Karpas-422 (cell line): ENCODE results near the gene CASP8. TPM values are rescaled to one million over a fixed set of nuclear protein-coding genes. Genes with fewer than 3 reads are reported as not detected.

Experiments
- DNase-seq: peaks from one replicate; pipeline ENCODE4 v3.0.0-alpha.2; 2015
- H2AFZ ChIP-seq: fragments of 200-600 bp; sonication (generic); 2 replicates; pipeline ENCODE4 v1.6.1; 2014; ENCODE audit warnings: antibody characterized with exemption, low read length, mixed read lengths
- H3K27ac ChIP-seq: fragments of 200-600 bp; sonication (generic); 2 replicates; pipeline ENCODE4 v1.5.1; 2014; ENCODE audit warnings: mild to moderate bottlenecking, low read length, moderate library complexity
- H3K27me3 ChIP-seq: fragments of 200-600 bp; sonication (generic); 2 replicates; pipeline ENCODE4 v1.6.1; 2014; ENCODE audit warnings: low read length, mixed read lengths
- H3K36me3 ChIP-seq: fragments of 200-600 bp; sonication (generic); 2 replicates; pipeline ENCODE4 v1.6.1; 2014; ENCODE audit warnings: low read length, mixed read lengths; ENCODE audit not compliant: insufficient read depth
- H3K4me1 ChIP-seq: fragments of 200-600 bp; sonication (generic); 2 replicates; pipeline ENCODE4 v1.6.1; 2014; ENCODE audit warnings: mild to moderate bottlenecking, low read length, mixed read lengths
- H3K4me2 ChIP-seq: fragments of 200-600 bp; sonication (generic); 2 replicates; pipeline ENCODE4 v1.6.1; 2014; ENCODE audit warnings: low read length, low read depth, mild to moderate bottlenecking; ENCODE audit not compliant: poor library complexity, severe bottlenecking
- H3K4me3 ChIP-seq: fragments of 200-600 bp; sonication (generic); 2 replicates; pipeline ENCODE4 v1.5.1; 2014; ENCODE audit warnings: mild to moderate bottlenecking, antibody characterized with exemption, low read length, mixed read lengths
- H3K79me2 ChIP-seq: fragments of 200-600 bp; sonication (generic); 2 replicates; pipeline ENCODE4 v1.6.1; 2014; ENCODE audit warnings: mild to moderate bottlenecking, low read length, mixed read lengths
- H3K9ac ChIP-seq: fragments of 200-600 bp; sonication (generic); 2 replicates; pipeline ENCODE4 v1.6.0; 2014; ENCODE audit warnings: low read length
- H3K9me2 ChIP-seq: fragments of 200-600 bp; sonication (generic), shearing (Covaris generic); replicated peaks from 2 replicates; pipeline ENCODE4 v1.6.0; 2014; ENCODE audit warnings: mild to moderate bottlenecking, low read length, moderate library complexity; ENCODE audit not compliant: insufficient read depth
- H3K9me3 ChIP-seq: fragments of 300-700, 200-600 bp; sonication (generic); 2 replicates; pipeline ENCODE4 v1.6.1; 2014; ENCODE audit warnings: low read length, mixed read lengths
- H4K20me1 ChIP-seq: fragments of 200-600 bp; sonication (generic); 2 replicates; pipeline ENCODE4 v1.6.1; 2014; ENCODE audit warnings: mild to moderate bottlenecking, antibody characterized with exemption, low read length, low read depth; ENCODE audit not compliant: insufficient read depth
- total RNA-seq: library from RNA; depleted of rRNA; stranded (reverse); fragments of >200 nt; shearing (Covaris generic); gene quantifications from 2 replicates; pipeline ENCODE4 v1.2.3, GENCODE V29; 2014; ENCODE audit warnings: low replicate concordance

CASP8 gene
- total RNA-seq, 1 experiment from 2014 or later: 114 TPM

DNA sequence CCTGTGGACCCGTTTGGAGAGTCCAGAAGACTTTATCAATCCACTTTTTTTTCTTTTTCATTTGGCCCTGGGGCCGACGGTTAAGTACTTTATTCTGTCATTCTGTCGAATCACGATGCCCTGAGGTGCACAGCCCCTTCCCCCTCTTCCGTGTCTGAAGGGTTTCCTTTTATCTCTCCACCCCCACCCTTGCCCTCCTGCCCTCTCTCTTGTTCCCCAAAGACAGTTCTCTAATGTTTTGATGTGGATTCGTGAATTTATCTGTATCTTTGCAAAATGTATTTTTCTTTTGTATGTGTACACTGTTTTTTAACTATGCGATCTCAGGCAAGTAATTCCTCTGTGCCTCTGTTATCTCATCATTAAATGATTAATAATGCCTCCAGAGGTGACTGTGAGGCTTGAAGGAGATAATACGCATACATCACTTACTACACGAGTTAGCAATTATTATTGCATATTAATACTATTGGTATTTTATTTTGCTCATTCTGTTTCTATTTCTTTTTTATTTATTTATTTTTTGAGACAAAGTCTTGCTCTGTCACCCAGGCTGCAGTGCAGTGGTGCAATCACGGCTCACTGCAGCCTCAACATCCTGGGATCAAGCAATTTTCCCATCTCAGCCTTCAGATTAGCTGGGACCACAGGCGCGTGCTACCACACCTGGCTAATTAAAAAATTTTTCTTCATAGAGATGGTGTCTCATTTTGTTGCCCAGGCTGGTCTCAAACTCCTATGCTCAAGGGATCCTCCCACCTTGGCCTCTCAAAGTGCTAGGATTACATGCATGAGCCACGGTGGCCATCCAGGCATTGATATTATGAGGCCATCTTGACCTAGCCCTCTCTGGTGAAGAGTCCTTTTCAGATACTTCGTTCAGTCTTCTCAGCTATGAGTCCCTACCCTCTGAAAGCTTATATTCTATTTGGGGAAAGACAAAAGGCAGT is 1.4 kb upstream of the CASP8 start:
- Histone ChIP-seq H3K27ac (peak overlapping the region; percentile 89), H3K9ac (peak overlapping the region; percentile 79)
- peak; percentile 83 for DNase-seq

DNA sequence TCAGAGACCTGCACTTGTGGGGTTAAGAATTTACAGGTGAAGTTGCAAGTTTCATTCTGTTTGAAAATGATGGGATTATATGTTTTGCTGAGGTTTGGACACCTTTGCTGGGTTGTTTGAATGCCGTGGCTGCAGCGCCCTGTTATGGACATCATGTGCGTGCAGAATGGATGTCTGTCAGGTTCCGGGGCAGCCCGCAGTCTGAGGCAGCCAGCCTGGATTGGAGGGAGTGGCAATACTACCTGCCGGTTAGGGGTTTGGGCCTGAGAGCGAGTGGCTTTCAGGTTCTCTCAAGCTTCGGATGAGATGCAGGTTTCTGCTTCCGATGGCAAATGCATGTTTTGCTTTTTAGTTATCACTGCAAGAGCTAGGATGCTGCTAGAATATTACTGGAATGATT is 1.1 kb downstream of the CASP8 start:
- Histone ChIP-seq H2AFZ (no peak overlapping the region), H3K27me3 (no peaks in the 10 kb centered on the region), H3K4me1 (peaks cover 65% of the 10 kb centered on the region), H3K4me3 (peak overlapping the region; percentile 90), H3K79me2 (peaks cover 65% of the 10 kb centered on the region), H3K9me3 (no peaks in the 10 kb centered on the region), H3K36me3 (0 out of 2 replicates have a peak, but pooled peaks cover 4% of the 10 kb centered on the region), H3K9ac (peak overlapping the region; percentile 79), H4K20me1 (peaks cover 24% of the 10 kb centered on the region; the same call in 1 of the 2 replicates), H3K27ac (no peak overlapping the region), H3K4me2 (peak overlapping the region; percentile 87), H3K9me2 (no peaks in the 10 kb centered on the region)
- peak; percentile 78 for DNase-seq

More for the DNA sequence above, 1.4 kb upstream of the CASP8 start:
- Histone ChIP-seq H3K27me3 (no peaks in the 10 kb centered on the region), H3K4me1 (peaks cover 63% of the 10 kb centered on the region), H3K36me3 (no peaks in the 10 kb centered on the region), H2AFZ (peak overlapping the region; percentile 50; the same call in 1 of the 2 replicates), H3K4me3 (peak overlapping the region; percentile 71), H4K20me1 (peaks cover 18% of the 10 kb centered on the region; the same call in 1 of the 2 replicates), H3K9me2 (no peaks in the 10 kb centered on the region), H3K79me2 (peaks cover 42% of the 10 kb centered on the region), H3K9me3 (no peaks in the 10 kb centered on the region), H3K4me2 (peak overlapping the region; percentile 87)

DNA sequence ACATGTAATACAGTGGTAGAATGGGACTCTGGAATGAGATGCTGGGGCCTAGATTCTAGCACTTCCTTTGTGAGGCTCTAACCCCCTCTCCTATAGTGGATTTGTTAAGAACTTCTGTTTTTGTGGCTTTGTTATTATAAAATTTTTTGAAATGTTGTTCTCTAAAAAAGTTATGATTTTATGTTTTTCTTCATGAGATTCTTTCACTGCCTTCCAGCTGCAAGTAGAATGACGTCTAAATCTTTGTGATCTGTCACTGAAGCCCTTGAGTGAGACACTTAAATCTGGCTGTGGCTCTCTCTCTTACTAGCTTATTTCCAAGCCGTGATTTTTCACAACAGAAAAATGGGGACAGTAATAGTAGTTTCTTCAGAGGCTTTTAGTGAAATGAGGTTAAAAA is 1.6 kb downstream of the CASP8 start:
- Histone ChIP-seq H3K9me2 (no peaks in the 10 kb centered on the region), H3K4me1 (peaks cover 65% of the 10 kb centered on the region), H3K9ac (peak overlapping the region; percentile 79), H3K4me2 (peak overlapping the region; percentile 87), H3K79me2 (peaks cover 70% of the 10 kb centered on the region), H2AFZ (no peak overlapping the region), H3K27ac (no peak overlapping the region), H3K27me3 (no peaks in the 10 kb centered on the region), H3K4me3 (peak overlapping the region; percentile 90), H3K36me3 (0 out of 2 replicates have a peak, but pooled peaks cover 4% of the 10 kb centered on the region), H4K20me1 (peaks cover 24% of the 10 kb centered on the region; the same call in 1 of the 2 replicates), H3K9me3 (no peaks in the 10 kb centered on the region)
- peak; percentile 56 for DNase-seq

DNA sequence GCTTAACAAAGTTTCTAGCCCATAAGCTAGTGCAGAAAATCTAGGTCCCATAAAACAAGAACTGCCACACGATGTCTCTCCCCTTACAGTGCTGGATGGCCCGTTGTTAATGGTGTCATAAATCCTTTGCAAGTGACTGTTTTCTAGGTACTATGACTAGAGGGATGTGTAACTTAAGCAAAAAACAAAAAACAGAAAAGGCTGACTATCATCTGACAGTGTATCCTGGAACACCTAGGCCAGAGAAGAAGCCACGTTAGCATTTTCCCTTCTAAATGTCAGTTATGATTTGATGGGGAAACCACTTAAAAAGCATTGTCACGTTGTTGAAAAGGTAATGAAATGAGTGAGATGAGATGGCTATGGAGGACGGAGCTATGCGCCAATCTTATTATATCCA is 2.4 kb downstream of the CASP8 start:
- peak overlapping the region; percentile 87 for H3K4me2 ChIP-seq

DNA sequence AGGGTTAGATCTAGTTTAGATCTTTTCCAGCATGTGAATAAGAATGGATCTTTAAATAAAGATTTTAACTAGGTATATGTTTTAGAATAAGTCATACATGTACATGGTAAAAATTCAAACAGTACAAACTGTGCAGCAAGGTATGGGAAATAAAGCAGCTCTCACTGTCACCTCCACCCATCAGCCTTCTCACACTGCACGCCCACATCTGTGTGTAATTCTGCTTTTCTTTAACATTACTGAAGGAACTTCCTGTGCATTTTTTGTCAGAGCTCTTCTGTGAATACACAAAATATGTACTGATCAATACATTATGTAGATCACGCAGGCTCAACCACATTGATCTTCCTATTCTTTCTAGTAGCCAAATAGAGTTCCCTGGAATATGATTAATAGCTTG is 3.4 kb downstream of the CASP8 start:
- peaks cover 50% of the 10 kb centered on the region for H3K4me1 ChIP-seq
- no peak overlapping the region for H3K27ac ChIP-seq
- H3K4me3 ChIP-seq: no peak overlapping the region
- H3K36me3 ChIP-seq: peaks cover 15% of the 10 kb centered on the region; the same call in 1 of the 2 replicates
- no peak overlapping the region for H3K9ac ChIP-seq
- no peaks in the 10 kb centered on the region for H3K9me2 ChIP-seq
- H3K9me3 ChIP-seq: no peaks in the 10 kb centered on the region
- peaks cover 24% of the 10 kb centered on the region; the same call in 1 of the 2 replicates for H4K20me1 ChIP-seq
- peak overlapping the region; percentile 87 for H3K4me2 ChIP-seq
- DNase-seq: no peak
- peaks cover 80% of the 10 kb centered on the region for H3K79me2 ChIP-seq
- no peaks in the 10 kb centered on the region for H3K27me3 ChIP-seq
- H2AFZ ChIP-seq: no peak overlapping the region

More for the DNA sequence above, 2.4 kb downstream of the CASP8 start:
- Histone ChIP-seq H3K4me1 (peaks cover 60% of the 10 kb centered on the region), H3K4me3 (peak overlapping the region; percentile 43), H3K9ac (peak overlapping the region; percentile 13; the same call in 1 of the 2 replicates), H3K36me3 (peaks cover 10% of the 10 kb centered on the region; the same call in 1 of the 2 replicates), H3K9me3 (no peaks in the 10 kb centered on the region), H4K20me1 (peaks cover 24% of the 10 kb centered on the region; the same call in 1 of the 2 replicates), H3K79me2 (peaks cover 76% of the 10 kb centered on the region), H3K9me2 (no peaks in the 10 kb centered on the region), H3K27me3 (no peaks in the 10 kb centered on the region), H2AFZ (no peak overlapping the region), H3K27ac (no peak overlapping the region)
- peak; percentile 59 for DNase-seq

DNA sequence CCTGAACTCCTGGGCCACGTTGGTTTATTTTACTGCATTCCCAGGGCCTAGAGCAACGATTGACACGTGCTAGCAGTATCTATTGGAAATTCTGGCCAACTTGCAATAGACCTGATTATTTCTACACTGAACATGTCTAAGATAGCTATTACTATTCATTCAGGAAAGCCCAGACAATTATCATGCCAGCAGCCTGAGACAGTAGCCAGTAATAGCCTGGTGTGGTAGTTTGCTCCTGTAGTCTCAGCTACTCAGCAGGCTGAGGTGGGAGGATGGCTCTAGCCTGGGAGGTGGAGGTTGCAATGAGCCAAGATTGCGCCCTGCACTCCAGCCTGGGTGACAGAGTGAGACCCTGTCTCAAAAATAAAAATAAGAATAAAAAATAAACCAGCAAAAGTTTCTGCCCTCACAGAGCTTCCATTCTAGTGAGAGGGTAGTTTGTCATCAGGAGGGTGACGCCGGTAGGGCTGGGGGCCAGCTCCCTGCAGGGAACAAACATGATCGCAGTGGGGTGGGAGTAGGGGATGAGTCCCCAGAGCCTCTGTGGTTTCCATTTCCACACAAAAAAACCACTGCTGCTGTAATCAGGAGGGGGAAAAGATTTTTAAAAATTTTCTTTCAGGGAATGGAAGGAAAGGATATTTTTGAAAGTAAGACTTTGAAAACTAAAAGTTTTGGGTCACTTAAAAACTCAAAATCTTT is 4.3 kb downstream of the CASP8 start:
- H3K9ac ChIP-seq: no peak overlapping the region
- H3K9me3 ChIP-seq: no peaks in the 10 kb centered on the region
- no peak for DNase-seq
- H3K27ac ChIP-seq: no peak overlapping the region
- H3K36me3 ChIP-seq: peaks cover 20% of the 10 kb centered on the region; the same call in 1 of the 2 replicates
- H2AFZ ChIP-seq: no peak overlapping the region
- H3K4me1 ChIP-seq: peaks cover 41% of the 10 kb centered on the region
- peaks cover 81% of the 10 kb centered on the region for H3K79me2 ChIP-seq
- no peaks in the 10 kb centered on the region for H3K27me3 ChIP-seq
- no peaks in the 10 kb centered on the region for H3K9me2 ChIP-seq
- H4K20me1 ChIP-seq: peaks cover 24% of the 10 kb centered on the region; the same call in 1 of the 2 replicates
- no peak overlapping the region for H3K4me3 ChIP-seq
- no peak overlapping the region for H3K4me2 ChIP-seq

DNA sequence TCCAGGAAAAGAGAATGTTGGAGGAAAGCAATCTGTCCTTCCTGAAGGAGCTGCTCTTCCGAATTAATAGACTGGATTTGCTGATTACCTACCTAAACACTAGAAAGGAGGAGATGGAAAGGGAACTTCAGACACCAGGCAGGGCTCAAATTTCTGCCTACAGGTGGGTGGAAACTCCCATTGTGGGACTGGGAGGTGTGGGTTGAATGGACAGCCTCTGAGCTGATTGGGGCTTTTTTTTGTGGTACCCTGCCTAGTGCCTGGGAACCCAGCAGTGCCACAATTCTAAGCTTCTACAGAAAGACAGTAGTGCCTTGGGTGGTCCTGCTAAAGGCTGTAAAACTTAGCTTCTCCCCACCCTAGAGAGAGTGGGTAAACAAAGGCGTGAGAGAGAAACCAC is 6.3 kb downstream of the CASP8 start:
- H3K27me3 ChIP-seq: no peaks in the 10 kb centered on the region
- no peak for DNase-seq
- no peak overlapping the region for H3K4me3 ChIP-seq
- peaks cover 24% of the 10 kb centered on the region for H3K4me1 ChIP-seq
- no peak overlapping the region for H3K9ac ChIP-seq
- no peaks in the 10 kb centered on the region for H3K9me2 ChIP-seq
- H3K27ac ChIP-seq: no peak overlapping the region
- peaks cover 21% of the 10 kb centered on the region; the same call in 1 of the 2 replicates for H4K20me1 ChIP-seq
- H3K79me2 ChIP-seq: peaks cover 68% of the 10 kb centered on the region
- H3K9me3 ChIP-seq: no peaks in the 10 kb centered on the region
- H2AFZ ChIP-seq: no peak overlapping the region
- H3K36me3 ChIP-seq: peaks cover 26% of the 10 kb centered on the region; the same call in 1 of the 2 replicates
- H3K4me2 ChIP-seq: no peak overlapping the region
